PC-9 (cell line): ENCODE results near the gene ELN. TPM values are rescaled to one million over a fixed set of nuclear protein-coding genes. Genes with fewer than 3 reads are reported as not detected.
"Not testable (repeated sequence)": the region's sequence is repeated elsewhere in the genome, so short reads cannot be mapped to it uniquely, and the experiment has no call there.

Experiments
- BruUV-seq: library from RNA; stranded (reverse); fragments of 400-500 nt; replicated peaks from 2 replicates; lab custom pipeline; 2021; lab: Mats Ljungman, UMichigan
- CTCF ChIA-PET: fragments of 300-600 bp; sonication (Branson Sonifier 250); formaldehyde crosslinking; loops from one replicate; lab custom pipeline; 2022; ENCODE audit warnings: antibody characterized with exemption; lab: Charles Lee
- POLR2A ChIA-PET: fragments of 300-600 bp; sonication (Branson Sonifier 250); formaldehyde crosslinking; loops from one replicate; lab custom pipeline; 2022; ENCODE audit warnings: antibody characterized with exemption; ENCODE audit not compliant: unreplicated experiment; lab: Charles Lee
- DNase-seq, 2 experiments: peaks; one replicate each; pipeline versions ENCODE4 v3.0.0 to v3.0.0-alpha.2; 2015 to 2022; ENCODE audit warnings: mixed read lengths in 1 of 2
- H2AFZ ChIP-seq: fragments of 200-600 bp; sonication (generic); 2 replicates; pipeline ENCODE4 v1.8.1; 2017; ENCODE audit warnings: antibody characterized with exemption
- H3F3A ChIP-seq: fragments of 200-600 bp; sonication (generic); 2 replicates; pipeline ENCODE4 v1.8.1; 2017; ENCODE audit warnings: antibody characterized with exemption, mild to moderate bottlenecking, low read depth; ENCODE audit not compliant: insufficient read depth
- H3K27ac ChIP-seq: fragments of 200-600 bp; sonication (generic); 2 replicates; pipeline ENCODE4 v1.6.1; 2016; ENCODE audit warnings: mixed run types
- H3K27me3 ChIP-seq: fragments of 200-600 bp; sonication (generic); 2 replicates; pipeline ENCODE4 v1.6.1; 2016; ENCODE audit warnings: low read depth, mixed run types; ENCODE audit not compliant: insufficient read depth
- H3K36me3 ChIP-seq: fragments of 200-600 bp; sonication (generic); 2 replicates; pipeline ENCODE4 v1.6.1; 2016; ENCODE audit warnings: low read depth, mixed run types
- H3K4me1 ChIP-seq: fragments of 200-600 bp; sonication (generic); replicated peaks from 2 replicates; pipeline ENCODE4 v1.6.1; 2016; ENCODE audit warnings: mixed run types; ENCODE audit not compliant: insufficient read depth
- H3K4me2 ChIP-seq: fragments of 200-600 bp; sonication (generic); 2 replicates; pipeline ENCODE4 v1.6.1; 2017; ENCODE audit warnings: mixed run types
- H3K4me3 ChIP-seq: fragments of 200-600 bp; sonication (generic); 2 replicates; pipeline ENCODE4 v1.6.1; 2016; ENCODE audit warnings: mixed run types
- H3K79me2 ChIP-seq: fragments of 200-600 bp; sonication (generic); 2 replicates; pipeline ENCODE4 v1.6.1; 2017; ENCODE audit warnings: low read depth, mixed run types
- H3K9me2 ChIP-seq: fragments of 200-600 bp; sonication (generic); 2 replicates; pipeline ENCODE4 v1.8.1; 2017; ENCODE audit warnings: mild to moderate bottlenecking; ENCODE audit not compliant: insufficient read depth
- H3K9me3 ChIP-seq: fragments of 200-600 bp; sonication (generic); 2 replicates; pipeline ENCODE4 v1.8.1; 2016; ENCODE audit warnings: low read depth; ENCODE audit not compliant: insufficient read depth
- H4K20me1 ChIP-seq: fragments of 200-600 bp; sonication (generic); 2 replicates; pipeline ENCODE4 v1.8.1; 2017; ENCODE audit not compliant: insufficient read depth
- EZH2 ChIP-seq: fragments of 200-600 bp; sonication (generic); IDR thresholded peaks from 2 replicates; pipeline ENCODE4 v1.8.0; 2017; ENCODE audit warnings: antibody characterized with exemption, low read depth
- intact Hi-C: fragments of 100-400 bp; cut with micrococcal nuclease; formaldehyde crosslinking; loops from one replicate; pipeline ENCODE4 v1.10.0; 2022; ENCODE audit not compliant: unreplicated experiment
- total RNA-seq: library from RNA; stranded (reverse); gene quantifications from 2 replicates; pipeline ENCODE4 v1.2.3, GENCODE V29; 2021
- TF ChIP-seq, protein P1 (sequence below): fragments of 200-600 bp; sonication (generic); conservative IDR thresholded peaks from 2 replicates; pipeline ENCODE4 v1.6.1; 2017; ENCODE audit warnings: mixed run types, antibody characterized with exemption, mild to moderate bottlenecking, moderate library complexity

Gene ELN
- total RNA-seq, 1 experiment from 2014 or later, result 0.11 TPM

DNA sequence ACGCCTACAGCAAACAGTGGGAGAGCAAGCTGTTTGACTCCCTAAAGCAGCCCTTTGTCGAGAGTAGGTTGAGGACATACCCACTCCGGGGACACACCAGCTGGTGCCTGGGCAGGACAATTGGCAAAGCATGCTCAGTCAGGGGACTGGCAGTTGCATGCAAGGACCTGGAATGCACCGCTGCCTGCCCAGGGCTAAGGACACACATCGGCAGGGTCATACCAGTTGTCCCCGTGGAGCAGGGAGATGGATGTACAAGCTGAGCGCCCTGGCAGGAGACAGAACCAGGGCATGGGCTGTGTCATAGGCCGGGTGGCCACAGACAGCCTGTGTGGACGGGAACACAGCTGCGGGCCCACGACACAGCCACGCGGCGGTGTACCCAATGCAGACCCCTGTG, 18.3 kb upstream of the ELN start:
- no peaks in the 10 kb centered on the region for H3K27me3 ChIP-seq
- no peaks in the 10 kb centered on the region for H3K36me3 ChIP-seq
- no peak overlapping the region for H2AFZ ChIP-seq
- H3K4me2 ChIP-seq, result no peak overlapping the region
- no peaks in the 10 kb centered on the region for H3K9me2 ChIP-seq
- BruUV-seq, result no TSS peak
- peaks cover 3% of the 10 kb centered on the region; the same call in 1 of the 2 replicates for H3K4me1 ChIP-seq
- H3K79me2 ChIP-seq, result no peaks in the 10 kb centered on the region
- intact Hi-C loops, result no loop called here
- H3K27ac ChIP-seq, result no peak overlapping the region
- H3K9me3 ChIP-seq, result no peaks in the 10 kb centered on the region
- TF ChIP-seq, protein P1, sequence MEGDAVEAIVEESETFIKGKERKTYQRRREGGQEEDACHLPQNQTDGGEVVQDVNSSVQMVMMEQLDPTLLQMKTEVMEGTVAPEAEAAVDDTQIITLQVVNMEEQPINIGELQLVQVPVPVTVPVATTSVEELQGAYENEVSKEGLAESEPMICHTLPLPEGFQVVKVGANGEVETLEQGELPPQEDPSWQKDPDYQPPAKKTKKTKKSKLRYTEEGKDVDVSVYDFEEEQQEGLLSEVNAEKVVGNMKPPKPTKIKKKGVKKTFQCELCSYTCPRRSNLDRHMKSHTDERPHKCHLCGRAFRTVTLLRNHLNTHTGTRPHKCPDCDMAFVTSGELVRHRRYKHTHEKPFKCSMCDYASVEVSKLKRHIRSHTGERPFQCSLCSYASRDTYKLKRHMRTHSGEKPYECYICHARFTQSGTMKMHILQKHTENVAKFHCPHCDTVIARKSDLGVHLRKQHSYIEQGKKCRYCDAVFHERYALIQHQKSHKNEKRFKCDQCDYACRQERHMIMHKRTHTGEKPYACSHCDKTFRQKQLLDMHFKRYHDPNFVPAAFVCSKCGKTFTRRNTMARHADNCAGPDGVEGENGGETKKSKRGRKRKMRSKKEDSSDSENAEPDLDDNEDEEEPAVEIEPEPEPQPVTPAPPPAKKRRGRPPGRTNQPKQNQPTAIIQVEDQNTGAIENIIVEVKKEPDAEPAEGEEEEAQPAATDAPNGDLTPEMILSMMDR, result no peak
- TF ChIP-seq EZH2, result no peak
- POLR2A ChIA-PET, result no interaction called here
- H4K20me1 ChIP-seq, result no peaks in the 10 kb centered on the region
- 0 out of 2 replicates have a peak, but pooled peaks cover 7% of the 10 kb centered on the region for H3F3A ChIP-seq
- DNase-seq, result no peak
- CTCF ChIA-PET, result no interaction called here
- no peak overlapping the region for H3K4me3 ChIP-seq

DNA sequence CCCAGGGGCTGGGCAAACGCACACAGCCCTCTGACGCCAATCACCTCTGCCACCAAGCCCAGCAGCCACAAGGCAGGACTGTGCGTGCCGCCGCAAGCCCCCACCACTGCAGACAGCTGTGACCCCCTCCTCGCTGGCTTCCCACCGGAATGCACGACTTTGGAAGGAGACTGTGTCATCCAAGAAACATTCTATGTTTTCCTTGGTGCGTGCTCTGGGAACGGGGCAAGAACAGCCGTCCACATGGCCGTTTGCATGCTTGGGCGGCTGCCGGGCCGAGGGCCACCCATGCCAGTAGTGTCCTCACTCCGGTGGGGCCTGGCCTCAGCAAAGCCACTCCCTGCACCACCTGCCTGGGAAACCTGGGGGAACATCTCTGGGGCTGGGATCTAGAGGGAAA, 17.6 kb upstream of the ELN start:
- Histone ChIP-seq H3K4me1 (peaks cover 3% of the 10 kb centered on the region; the same call in 1 of the 2 replicates), H3K4me2 (no peak overlapping the region), H3K9me2 (no peaks in the 10 kb centered on the region), H3K79me2 (no peaks in the 10 kb centered on the region), H3K4me3 (no peak overlapping the region), H3K9me3 (no peaks in the 10 kb centered on the region), H3F3A (0 out of 2 replicates have a peak, but pooled peaks cover 7% of the 10 kb centered on the region), H3K27ac (no peak overlapping the region), H3K36me3 (no peaks in the 10 kb centered on the region), H2AFZ (no peak overlapping the region), H4K20me1 (no peaks in the 10 kb centered on the region), H3K27me3 (no peaks in the 10 kb centered on the region)
- intact Hi-C loops, result no loop called here
- TF ChIP-seq, protein P1, result no peak
- TF ChIP-seq EZH2, result no peak
- CTCF ChIA-PET, result no interaction called here
- DNase-seq, result no peak
- BruUV-seq, result no TSS peak
- POLR2A ChIA-PET, result no interaction called here

DNA sequence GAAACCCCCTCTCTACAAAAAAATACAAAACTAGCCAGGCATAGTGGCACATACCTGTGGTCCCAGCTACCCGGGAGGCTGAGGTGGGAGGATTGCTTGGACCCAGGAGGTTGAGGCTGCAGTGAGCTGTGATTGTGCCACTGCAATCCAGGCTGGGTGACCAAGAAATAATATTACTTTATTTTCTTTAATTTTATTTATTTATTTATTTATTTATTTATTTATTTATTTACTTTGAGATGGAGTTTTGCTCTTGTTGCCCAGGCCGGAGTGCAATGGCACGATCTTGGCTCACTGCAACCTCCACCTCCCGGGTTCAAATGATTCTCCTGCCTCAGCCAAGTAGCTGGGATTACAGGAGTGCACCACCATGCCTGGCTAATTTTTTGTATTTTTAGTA, 16.6 kb upstream of the ELN start:
- H3K36me3 ChIP-seq, H4K20me1 ChIP-seq, H3K9me2 ChIP-seq, CTCF ChIA-PET, H3K4me1 ChIP-seq, H3K27me3 ChIP-seq, H3K4me2 ChIP-seq, H3F3A ChIP-seq, H2AFZ ChIP-seq, BruUV-seq, DNase-seq, H3K27ac ChIP-seq, H3K4me3 ChIP-seq, H3K79me2 ChIP-seq, H3K9me3 ChIP-seq, POLR2A ChIA-PET, intact Hi-C loops: not testable (repeated sequence)

DNA sequence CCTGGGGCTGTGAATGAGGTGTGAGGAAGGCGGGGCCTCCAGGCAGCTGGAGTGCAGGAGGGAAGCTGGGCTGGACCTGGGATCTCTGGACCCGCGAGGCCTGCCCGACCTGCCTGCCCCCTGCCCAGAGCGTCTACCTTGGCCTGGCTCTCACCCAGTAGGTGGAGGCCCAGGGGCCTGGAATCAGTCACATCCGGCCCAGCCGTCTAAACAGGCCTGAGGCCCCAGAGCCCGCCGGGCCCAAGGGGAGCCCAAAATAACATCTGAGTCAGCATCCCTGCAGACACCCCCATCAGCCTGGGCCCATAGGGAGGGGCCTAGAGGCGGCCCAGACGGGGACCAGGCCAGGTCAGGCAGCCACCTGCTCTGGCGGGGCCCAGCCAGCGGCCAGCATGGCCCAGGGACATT, 15.1 kb upstream of the ELN start:
- H3K4me1 ChIP-seq, result no peaks in the 10 kb centered on the region
- BruUV-seq, result no TSS peak
- H3K9me2 ChIP-seq, result no peaks in the 10 kb centered on the region
- no peaks in the 10 kb centered on the region for H3K27me3 ChIP-seq
- H3K27ac ChIP-seq, result no peak overlapping the region
- ChIA-PET POLR2A (no interaction called here), CTCF (no interaction called here)
- no peaks in the 10 kb centered on the region for H3F3A ChIP-seq
- H4K20me1 ChIP-seq, result no peaks in the 10 kb centered on the region
- H3K4me3 ChIP-seq, result no peak overlapping the region
- H3K36me3 ChIP-seq, result no peaks in the 10 kb centered on the region
- H2AFZ ChIP-seq, result no peak overlapping the region
- H3K79me2 ChIP-seq, result no peaks in the 10 kb centered on the region
- H3K9me3 ChIP-seq, result no peaks in the 10 kb centered on the region
- TF ChIP-seq EZH2, result no peak
- TF ChIP-seq, protein P1, result no peak
- peak in 1 of 2 experiments; percentile 60 for DNase-seq
- no peak overlapping the region for H3K4me2 ChIP-seq
- intact Hi-C loops, result no loop called here
